Stimulated activated CD8-positive, alpha-beta memory T cell treated with anti-CD3 and anti-CD28 coated beads, Interleukin-15, amount 100 ng/mL, for 4 hours (primary cell): Measurements from ENCODE around the gene TAS2R41.

Experiments
- DNase-seq, 2 donors: peaks; one replicate each; pipeline ENCODE4 v3.0.0-alpha.2; 2020; ENCODE audit warnings: low read depth in 2 of 2

Gene TAS2R41

GRCh38 chr7:143493751-143494150 lies 16.1 kb downstream of the TAS2R41 start:
- no peak for DNase-seq

- no peak for DNase-seq
Observed at GRCh38 chr7:143494622-143495021, 16.9 kb downstream of the TAS2R41 start.

GRCh38 chr7:143495851-143496250 lies 18.2 kb downstream of the TAS2R41 start:
- DNase-seq: no peak

- DNase-seq: no peak
Observed at GRCh38 chr7:143496263-143496662, 18.6 kb downstream of the TAS2R41 start.

GRCh38 chr7:143497008-143497795 lies 19.5 kb downstream of the TAS2R41 start:
- no peak for DNase-seq

- no peak for DNase-seq
Observed at GRCh38 chr7:143499246-143499645, 21.6 kb downstream of the TAS2R41 start.

GRCh38 chr7:143499743-143500348 lies 22.2 kb downstream of the TAS2R41 start:
- DNase-seq: no peak

- DNase-seq: no peak
Observed at GRCh38 chr7:143503261-143503660, 25.6 kb downstream of the TAS2R41 start.

GRCh38 chr7:143504215-143504936 lies 26.7 kb downstream of the TAS2R41 start:
- no peak for DNase-seq

GRCh38 chr7:143504937-143505297 lies 27.2 kb downstream of the TAS2R41 start:
- no peak for DNase-seq

GRCh38 chr7:143505838-143506237 lies 28.2 kb downstream of the TAS2R41 start:
- DNase-seq: no peak

GRCh38 chr7:143507094-143507518 lies 29.4 kb downstream of the TAS2R41 start:
- DNase-seq: no peak

- no peak for DNase-seq
Observed at GRCh38 chr7:143507534-143508055, 29.9 kb downstream of the TAS2R41 start.

- no peak for DNase-seq
Observed at GRCh38 chr7:143510854-143511592, 33.4 kb downstream of the TAS2R41 start.

GRCh38 chr7:143511593-143512047 lies 33.9 kb downstream of the TAS2R41 start:
- DNase-seq: no peak

GRCh38 chr7:143512488-143513340 lies 35.0 kb downstream of the TAS2R41 start:
- no peak for DNase-seq

GRCh38 chr7:143514487-143514886 lies 36.8 kb downstream of the TAS2R41 start:
- no peak for DNase-seq

GRCh38 chr7:143514995-143515735 lies 37.5 kb downstream of the TAS2R41 start:
- no peak for DNase-seq

GRCh38 chr7:143516981-143517380 lies 39.3 kb downstream of the TAS2R41 start:
- DNase-seq: no peak

- no peak for DNase-seq
Observed at GRCh38 chr7:143518521-143518920, 40.8 kb downstream of the TAS2R41 start.
